Activated B cell treated with CpG ODN at 0.5 μM for 24 hours (primary cell): ENCODE results near the gene WDR17. TPM values are rescaled to one million over a fixed set of nuclear protein-coding genes. Genes with fewer than 3 reads are reported as not detected.

Experiments
- ATAC-seq: fragments of 200-7000 bp; cut with Tn5 transposase; one replicate; pipeline ENCODE4 v1.10.0; 2021; ENCODE audit warnings: low read depth, mild to moderate bottlenecking, moderate library complexity
- CTCF ChIA-PET: fragments of 350-600 bp; sonication (Branson Sonifier 250); formaldehyde crosslinking; loops from one replicate; lab custom pipeline; 2021; ENCODE audit warnings: antibody characterized with exemption; lab: Charles Lee
- POLR2A ChIA-PET: fragments of 350-600 bp; sonication (Branson Sonifier 250); formaldehyde crosslinking; loops from one replicate; lab custom pipeline; 2021; ENCODE audit warnings: antibody characterized with exemption; lab: Charles Lee
- DNase-seq: peaks from one replicate; pipeline ENCODE4 v3.0.0; 2022
- H3K27ac Mint-ChIP-seq: one replicate; pipeline ENCODE4 v1.8.0; 2020; ENCODE audit warnings: mixed read lengths
- H3K27me3 Mint-ChIP-seq: one replicate; pipeline ENCODE4 v1.8.0; 2021; ENCODE audit warnings: mixed read lengths
- H3K36me3 Mint-ChIP-seq: one replicate; pipeline ENCODE4 v1.8.0; 2021; ENCODE audit warnings: low read depth, mixed read lengths
- H3K4me1 Mint-ChIP-seq: one replicate; pipeline ENCODE4 v1.8.0; 2021; ENCODE audit warnings: mixed read lengths
- H3K4me3 Mint-ChIP-seq: one replicate; pipeline ENCODE4 v1.8.0; 2020; ENCODE audit warnings: mild to moderate bottlenecking, mixed read lengths
- H3K9me3 Mint-ChIP-seq: one replicate; pipeline ENCODE4 v1.8.0; 2020; ENCODE audit warnings: mixed read lengths
- CTCF ChIP-seq: fragments of 200-600 bp; IDR thresholded peaks from one replicate; pipeline ENCODE4 v1.8.0; 2022; ENCODE audit warnings: antibody characterized with exemption, mild to moderate bottlenecking
- intact Hi-C: fragments of 100-400 bp; cut with micrococcal nuclease; formaldehyde crosslinking; loops from one replicate; pipeline ENCODE4 v1.15.1; 2024
- total RNA-seq: library from RNA; stranded (reverse); gene quantifications from 2 replicates; pipeline ENCODE4 v1.2.3, GENCODE V29; 2022

Gene WDR17
- total RNA-seq, 1 donor from 2014 or later = 6.2 TPM

GRCh38 chr4:176186067-176186466 lies 120.4 kb downstream of the WDR17 start:
- ChIA-PET CTCF (no interaction called here), POLR2A (no interaction called here)
- Mint-ChIP-seq H3K27me3 (peaks cover 13% of the 10 kb centered on the region), H3K4me1 (peaks cover 2% of the 10 kb centered on the region), H3K4me3 (no peak overlapping the region), H3K9me3 (no peaks in the 10 kb centered on the region), H3K36me3 (no peaks in the 10 kb centered on the region), H3K27ac (no peak overlapping the region)
- no peak for ATAC-seq
- no peak for DNase-seq
- no peak for TF ChIP-seq CTCF
- intact Hi-C loops = no loop called here

- Mint-ChIP-seq H3K36me3 (no peaks in the 10 kb centered on the region), H3K27ac (no peak overlapping the region), H3K4me1 (peaks cover 2% of the 10 kb centered on the region), H3K27me3 (peaks cover 21% of the 10 kb centered on the region), H3K9me3 (no peaks in the 10 kb centered on the region), H3K4me3 (no peak overlapping the region)
- no peak for ATAC-seq
- no peak for TF ChIP-seq CTCF
- DNase-seq = no peak
- ChIA-PET CTCF (no interaction called here), POLR2A (no interaction called here)
- intact Hi-C loops = no loop called here
Measured at GRCh38 chr4:176186671-176187395, 121.2 kb downstream of the WDR17 start.

- TF ChIP-seq CTCF = no peak
- intact Hi-C loops = no loop called here
- ChIA-PET CTCF (no interaction called here), POLR2A (no interaction called here)
- H3K27ac Mint-ChIP-seq = no peak overlapping the region
- H3K27me3 Mint-ChIP-seq = peaks cover 27% of the 10 kb centered on the region
- H3K4me1 Mint-ChIP-seq = peaks cover 2% of the 10 kb centered on the region
- H3K9me3 Mint-ChIP-seq = no peaks in the 10 kb centered on the region
- DNase-seq = no peak
- no peaks in the 10 kb centered on the region for H3K36me3 Mint-ChIP-seq
- no peak overlapping the region for H3K4me3 Mint-ChIP-seq
- no peak for ATAC-seq
Measured at GRCh38 chr4:176187624-176188023, 122.0 kb downstream of the WDR17 start.

- intact Hi-C loops = no loop called here
- H3K27me3 Mint-ChIP-seq = peaks cover 31% of the 10 kb centered on the region
- no peak for DNase-seq
- H3K4me3 Mint-ChIP-seq = no peak overlapping the region
- no peak overlapping the region for H3K27ac Mint-ChIP-seq
- H3K4me1 Mint-ChIP-seq = peaks cover 2% of the 10 kb centered on the region
- no peak for ATAC-seq
- no peaks in the 10 kb centered on the region for H3K9me3 Mint-ChIP-seq
- CTCF ChIA-PET = no interaction called here
- no peak for TF ChIP-seq CTCF
- H3K36me3 Mint-ChIP-seq = no peaks in the 10 kb centered on the region
- POLR2A ChIA-PET = no interaction called here
Measured at GRCh38 chr4:176188654-176189053, 123.0 kb downstream of the WDR17 start.

- DNase-seq = no peak
- ChIA-PET CTCF (no interaction called here), POLR2A (no interaction called here)
- Mint-ChIP-seq H3K4me1 (peaks cover 4% of the 10 kb centered on the region), H3K4me3 (no peak overlapping the region), H3K9me3 (no peaks in the 10 kb centered on the region), H3K27me3 (peaks cover 34% of the 10 kb centered on the region), H3K36me3 (no peaks in the 10 kb centered on the region), H3K27ac (no peak overlapping the region)
- intact Hi-C loops = no loop called here
- ATAC-seq = no peak
- no peak for TF ChIP-seq CTCF
Measured at GRCh38 chr4:176189891-176190795, 124.5 kb downstream of the WDR17 start.
